HepG2 (cell line): ENCODE data around the gene NOL4L. TPM values are rescaled to one million over a fixed set of nuclear protein-coding genes. Genes with fewer than 3 reads are reported as not detected.

Source experiments
- AHR ChIP-seq: IDR thresholded peaks from 2 replicates; pipeline ENCODE4 v1.6.1; 2018; ENCODE audit warnings: missing genetic modification reagents, missing compliant biosample characterization
- ASH2L ChIP-seq: fragments of 300-600, 200-600 bp; sonication (generic); IDR thresholded peaks from 2 replicates; pipeline ENCODE4 v1.7.0; 2017; ENCODE audit warnings: low read depth, mild to moderate bottlenecking, moderate library complexity, mixed read lengths, low read length; ENCODE audit not compliant: insufficient read length
- BCL6 ChIP-seq: IDR thresholded peaks from 2 replicates; pipeline ENCODE4 v1.6.1; 2016; ENCODE audit warnings: missing genetic modification reagents, missing compliant biosample characterization
- CBFB ChIP-seq: sonication (generic); formaldehyde crosslinking; IDR thresholded peaks from 2 replicates; pipeline ENCODE4 v1.4.0; 2020; ENCODE audit warnings: missing genetic modification reagents
- EP300 ChIP-seq, 3 experiments: sonication (generic) in 1 of 3; formaldehyde crosslinking in 1 of 3; IDR thresholded peaks; 2 replicates each; pipeline versions ENCODE4 v1.5.1 to v1.6.1; 2011 to 2020; ENCODE audit warnings: low read depth in 2 of 3, low read length in 2 of 3, borderline replicate concordance in 1 of 3, improper control_type of control experiment in 1 of 3, mild to moderate bottlenecking in 1 of 3, missing genetic modification reagents in 1 of 3, moderate library complexity in 1 of 3
- GFI1 ChIP-seq: sonication (generic); formaldehyde crosslinking; IDR thresholded peaks from 2 replicates; pipeline ENCODE4 v1.5.0; 2020; ENCODE audit warnings: missing genetic modification reagents, mild to moderate bottlenecking, borderline replicate concordance
- HNRNPL ChIP-seq: fragments of 200-400 bp; formaldehyde crosslinking; IDR thresholded peaks from 2 replicates; pipeline ENCODE4 v1.6.1; 2017; ENCODE audit warnings: mild to moderate bottlenecking, low read depth, low read length
- MAZ ChIP-seq, 2 experiments: sonication (generic) in 1 of 2; formaldehyde crosslinking in 1 of 2; IDR thresholded peaks; 2 replicates each; pipeline versions ENCODE4 v1.5.0 to v1.6.1; 2012 to 2020; ENCODE audit warnings: low read depth in 2 of 2, mild to moderate bottlenecking in 2 of 2, borderline replicate concordance in 1 of 2, improper control_type of control experiment in 1 of 2, low read length in 1 of 2, missing genetic modification reagents in 1 of 2, moderate library complexity in 1 of 2
- MBNL3 ChIP-seq: fragments of 250-450 bp; sonication (Bioruptor Pico); conservative IDR thresholded peaks from 2 replicates; pipeline ENCODE4 v1.8.0; 2022; ENCODE audit warnings: mild to moderate bottlenecking, inconsistent platforms
- NFKBIZ ChIP-seq: IDR thresholded peaks from 2 replicates; pipeline ENCODE4 v1.6.1; 2018; ENCODE audit warnings: missing genetic modification reagents, missing compliant biosample characterization
- PATZ1 ChIP-seq: sonication (generic); formaldehyde crosslinking; IDR thresholded peaks from 2 replicates; pipeline ENCODE4 v1.4.0; 2020; ENCODE audit warnings: missing genetic modification reagents
- RAD21 ChIP-seq: fragments of 450-650 bp; formaldehyde crosslinking; IDR thresholded peaks from 2 replicates; pipeline ENCODE4 v1.5.0; 2020; ENCODE audit warnings: mild to moderate bottlenecking
- U2AF2 ChIP-seq: fragments of 200-400 bp; formaldehyde crosslinking; IDR thresholded peaks from 2 replicates; pipeline ENCODE4 v1.6.1; 2017; ENCODE audit warnings: low read depth, mild to moderate bottlenecking, low read length
- ZBTB39 ChIP-seq: sonication (generic); formaldehyde crosslinking; IDR thresholded peaks from 2 replicates; pipeline ENCODE4 v1.5.0; 2020; ENCODE audit warnings: missing genetic modification reagents
- ZNF143 ChIP-seq: sonication (generic); formaldehyde crosslinking; IDR thresholded peaks from 2 replicates; pipeline ENCODE4 v1.4.0; 2020; ENCODE audit warnings: missing genetic modification reagents
- ZNF251 ChIP-seq: sonication (generic); formaldehyde crosslinking; IDR thresholded peaks from 2 replicates; pipeline ENCODE4 v1.9.0; 2021; ENCODE audit warnings: mild to moderate bottlenecking, missing genetic modification reagents
- ZNF3 ChIP-seq: IDR thresholded peaks from 2 replicates; pipeline ENCODE4 v1.7.0; 2017; ENCODE audit warnings: inconsistent platforms
- ZNF44 ChIP-seq: sonication (generic); formaldehyde crosslinking; IDR thresholded peaks from 2 replicates; pipeline ENCODE4 v1.5.1; 2020; ENCODE audit warnings: mild to moderate bottlenecking, missing genetic modification reagents
- ZNF558 ChIP-seq: sonication (generic); formaldehyde crosslinking; IDR thresholded peaks from 2 replicates; pipeline ENCODE4 v1.9.0; 2022; ENCODE audit warnings: mild to moderate bottlenecking, missing genetic modification reagents, borderline replicate concordance
- ZNF616 ChIP-seq: sonication (generic); formaldehyde crosslinking; IDR thresholded peaks from 2 replicates; pipeline ENCODE4 v1.5.0; 2020; ENCODE audit warnings: low read depth, mild to moderate bottlenecking, missing genetic modification reagents
- ZNF713 ChIP-seq: sonication (generic); formaldehyde crosslinking; IDR thresholded peaks from 2 replicates; pipeline ENCODE4 v1.4.0; 2020; ENCODE audit warnings: mild to moderate bottlenecking, missing genetic modification reagents
- ZNF839 ChIP-seq: sonication (generic); formaldehyde crosslinking; IDR thresholded peaks from 2 replicates; pipeline ENCODE4 v1.4.0; 2020; ENCODE audit warnings: missing genetic modification reagents, mild to moderate bottlenecking, borderline replicate concordance
- polyA plus RNA-seq, 8 experiments: library from polyadenylated mRNA; depleted of rRNA in 3 of 8; stranded (reverse) in 7 of 8; unstranded in 1 of 8; fragments of >200 nt; fragmentation: Illumina TruSeq in 4 of 8; extraction: Trizol in 4 of 8; gene quantifications; 2 replicates each; pipeline versions ENCODE4 v1.2.1 to v1.2.3, GENCODE V29; 2011 to 2016; ENCODE audit warnings: low read depth in 4 of 8, missing spikeins in 1 of 8, mixed read lengths in 1 of 8; ENCODE audit not compliant: insufficient read depth in 1 of 8
- total RNA-seq, 5 experiments: library from RNA; depleted of rRNA; stranded (reverse); fragments of >200 nt; fragmentation: Illumina TruSeq; extraction: Trizol; gene quantifications; 2 replicates each; pipeline ENCODE4 v1.2.3, GENCODE V29; 2016; ENCODE audit warnings: low read depth in 1 of 5

NOL4L gene
- total and polyA plus RNA-seq, 2 of the 13 experiments (the other 11 are each of a cell fraction or from before 2014, with no cell fraction given) = 16.6 to 35.4 TPM

GRCh38 chr20:32482442-32483261 lies 102.5 kb downstream of the NOL4L start (continued):
- TF ChIP-seq EP300 (IDR thresholded peaks at IDR 0.05; ENCODE audit: low read depth in 2 of 2, low read length in 2 of 2) (peak in 1 of 2 experiments; percentile 18; a peak in 1 of 4 replicates), EP300 (CRISPR knock-in tag; IDR thresholded peaks at IDR 0.05; ENCODE audit: borderline replicate concordance) (no peak), U2AF2 (no peak), RAD21 (CRISPR knock-in tag) (0 out of 2 replicates have a peak, but pooled peaks have one; percentile 38), ZBTB39 (CRISPR knock-in tag) (0 out of 2 replicates have a peak, but pooled peaks have one; percentile 34), BCL6 (CRISPR knock-in tag) (no peak), ZNF713 (CRISPR knock-in tag) (no peak; the same call in 1 of the 2 replicates), PATZ1 (CRISPR knock-in tag) (peak; percentile 92), ASH2L (peak; percentile 83), GFI1 (CRISPR knock-in tag) (peak; percentile 52; the same call in 1 of the 2 replicates), AHR (CRISPR knock-in tag) (peak; percentile 73; the same call in 1 of the 2 replicates), CBFB (CRISPR knock-in tag) (peak; percentile 59; the same call in 1 of the 2 replicates), MBNL3 (CRISPR knock-in tag) (no peak), ZNF616 (0 out of 2 replicates have a peak, but pooled peaks have one; percentile 43), ZNF251 (CRISPR knock-in tag) (no peak), HNRNPL (0 out of 2 replicates have a peak, but pooled peaks have one; percentile 46), ZNF44 (CRISPR knock-in tag) (no peak), NFKBIZ (0 out of 2 replicates have a peak, but pooled peaks have one; percentile 41), ZNF558 (CRISPR knock-in tag) (peak; percentile 41; the same call in 1 of the 2 replicates), ZNF839 (no peak), MAZ (IDR thresholded peaks at IDR 0.05; ENCODE audit: borderline replicate concordance, low read depth, low read length) (no peak; the same call in 1 of the 2 replicates), MAZ (CRISPR knock-in tag; IDR thresholded peaks at IDR 0.05; ENCODE audit: low read depth) (peak; percentile 81), ZNF3 (CRISPR knock-in tag) (no peak), ZNF143 (CRISPR knock-in tag) (0 out of 2 replicates have a peak, but pooled peaks have one; percentile 29)
